Liver (tissue), 9 donors: ENCODE measurements around the gene RYR1. TPM values are rescaled to one million over a fixed set of nuclear protein-coding genes. Genes with fewer than 3 reads are reported as not detected.

ENCODE experiments used
- DNase-seq: peaks from one replicate; pipeline ENCODE4 v3.0.0-alpha.2; 2017; ENCODE audit warnings: low spot score
- H3K27ac ChIP-seq, 2 donors: one replicate each; pipeline ENCODE4 v1.7.0; 2013; ENCODE audit warnings: inconsistent platforms in 2 of 2, low read length in 2 of 2, control low read depth in 1 of 2, low read depth in 1 of 2, mild to moderate bottlenecking in 1 of 2
- H3K27me3 ChIP-seq, 4 donors: one replicate each; pipeline versions ENCODE4 v1.6.1 to v1.7.0; 2013; ENCODE audit warnings: low read length in 3 of 4, inconsistent platforms in 1 of 4, mild to moderate bottlenecking in 1 of 4, moderate library complexity in 1 of 4; ENCODE audit not compliant: control insufficient read depth in 4 of 4, insufficient read depth in 4 of 4
- H3K36me3 ChIP-seq, 4 donors: one replicate each; pipeline versions ENCODE4 v1.6.1 to v1.7.0; 2013; ENCODE audit warnings: low read length in 3 of 4, mild to moderate bottlenecking in 3 of 4, low read depth in 1 of 4, moderate library complexity in 1 of 4; ENCODE audit not compliant: control insufficient read depth in 4 of 4, insufficient read depth in 3 of 4
- H3K4me1 ChIP-seq, 4 donors: one replicate each; pipeline versions ENCODE4 v1.6.1 to v1.7.0; 2013; ENCODE audit warnings: low read length in 3 of 4, mild to moderate bottlenecking in 3 of 4, moderate library complexity in 1 of 4; ENCODE audit not compliant: control insufficient read depth in 4 of 4, insufficient read depth in 4 of 4
- H3K4me3 ChIP-seq, 3 donors: one replicate each; pipeline versions ENCODE4 v1.6.1 to v1.7.0; 2013; ENCODE audit warnings: low read length in 3 of 3, control low read depth in 1 of 3, low read depth in 1 of 3, mild to moderate bottlenecking in 1 of 3
- H3K9ac ChIP-seq, 2 donors: one replicate each; pipeline ENCODE4 v1.7.0; 2013; ENCODE audit warnings: low read length in 2 of 2, mild to moderate bottlenecking in 2 of 2, moderate library complexity in 2 of 2, control low read depth in 1 of 2, low read depth in 1 of 2
- H3K9me3 ChIP-seq, 4 donors: one replicate each; pipeline versions ENCODE4 v1.6.1 to v1.7.0; 2013; ENCODE audit warnings: low read length in 3 of 4; ENCODE audit not compliant: control insufficient read depth in 4 of 4
- CTCF ChIP-seq: fragments of 150-350 bp; IDR thresholded peaks from 2 replicates; pipeline ENCODE4 v1.5.1; 2017; ENCODE audit warnings: improper control_type of control experiment, low read depth, low read length; ENCODE audit not compliant: missing input control
- EGR1 ChIP-seq, 2 donors: IDR thresholded peaks; 2 replicates each; pipeline ENCODE4 v1.6.1; 2016 to 2018; ENCODE audit warnings: antibody characterized with exemption in 2 of 2, low read depth in 2 of 2
- FOXA1 ChIP-seq: IDR thresholded peaks from 2 replicates; pipeline ENCODE4 v1.6.1; 2016; ENCODE audit warnings: antibody characterized with exemption
- GABPA ChIP-seq, 2 donors: IDR thresholded peaks in 1 of 2; conservative IDR thresholded peaks in 1 of 2; 2 replicates each; pipeline ENCODE4 v1.6.1; 2016; ENCODE audit warnings: antibody characterized with exemption in 2 of 2, mild to moderate bottlenecking in 1 of 2, moderate library complexity in 1 of 2
- HNF4G ChIP-seq: IDR thresholded peaks from 2 replicates; pipeline ENCODE4 v1.6.1; 2016; ENCODE audit warnings: antibody characterized with exemption
- JUND ChIP-seq, 2 donors: IDR thresholded peaks; 2 replicates each; pipeline ENCODE4 v1.6.1; 2016; ENCODE audit warnings: antibody characterized with exemption in 2 of 2
- MAX ChIP-seq: IDR thresholded peaks from 2 replicates; pipeline ENCODE4 v1.6.1; 2016; ENCODE audit warnings: antibody characterized with exemption
- NR2F2 ChIP-seq: IDR thresholded peaks from 2 replicates; pipeline ENCODE4 v1.6.1; 2016; ENCODE audit warnings: antibody characterized with exemption
- RAD21 ChIP-seq, 2 donors: IDR thresholded peaks; 2 replicates each; pipeline ENCODE4 v1.6.1; 2016; ENCODE audit warnings: antibody characterized with exemption in 2 of 2, mild to moderate bottlenecking in 2 of 2
- RXRA ChIP-seq, 2 donors: IDR thresholded peaks; 2 replicates each; pipeline ENCODE4 v1.6.1; 2017 to 2018; ENCODE audit warnings: antibody characterized with exemption in 2 of 2, mild to moderate bottlenecking in 1 of 2
- SP1 ChIP-seq: IDR thresholded peaks from 2 replicates; pipeline ENCODE4 v1.6.1; 2018; ENCODE audit warnings: antibody characterized with exemption, mild to moderate bottlenecking
- TAF1 ChIP-seq: conservative IDR thresholded peaks from 2 replicates; pipeline ENCODE4 v1.6.1; 2016; ENCODE audit warnings: antibody characterized with exemption, mild to moderate bottlenecking
- YY1 ChIP-seq: IDR thresholded peaks from 2 replicates; pipeline ENCODE4 v1.6.1; 2016; ENCODE audit warnings: antibody characterized with exemption, mild to moderate bottlenecking
- ZBTB33 ChIP-seq: IDR thresholded peaks from 2 replicates; pipeline ENCODE4 v1.6.1; 2016; ENCODE audit warnings: antibody characterized with exemption
- WGBS: extraction: QIAGEN DNeasy Blood & Tissue Kit; methylation state at CpG from one replicate; pipeline ENCODE4 v1.1.7; 2013; 5-methylcytosine and 5-hydroxymethylcytosine counted together
- polyA plus RNA-seq, 2 donors: library from polyadenylated mRNA; stranded (reverse) in 1 of 2; unstranded in 1 of 2; fragments of 200-250 nt in 1 of 2; fragments of >200 nt in 1 of 2; fragmentation: Nextera tagmentation in 1 of 2; extraction: Ambion mirVana in 1 of 2; gene quantifications; one replicate each; pipeline versions ENCODE4 v1.2.1 to v1.2.3, GENCODE V29; 2013 to 2015
- total RNA-seq, 2 donors: library from RNA; depleted of rRNA; stranded (reverse); fragments of >200 nt; gene quantifications; one replicate each; pipeline ENCODE4 v1.2.3, GENCODE V29; 2014
- TF ChIP-seq, protein P1 (sequence below): IDR thresholded peaks from 2 replicates; pipeline ENCODE4 v1.6.1; 2016; ENCODE audit warnings: antibody characterized with exemption
- donor health status: healthy.
- donor health status: healthy.
- donor health status: healthy.
- donor health status: healthy.
- donor health status: healthy.

RYR1 gene
- total and polyA plus RNA-seq, 4 donors: 0.01 to 0.70 (median 0.29) TPM

DNA sequence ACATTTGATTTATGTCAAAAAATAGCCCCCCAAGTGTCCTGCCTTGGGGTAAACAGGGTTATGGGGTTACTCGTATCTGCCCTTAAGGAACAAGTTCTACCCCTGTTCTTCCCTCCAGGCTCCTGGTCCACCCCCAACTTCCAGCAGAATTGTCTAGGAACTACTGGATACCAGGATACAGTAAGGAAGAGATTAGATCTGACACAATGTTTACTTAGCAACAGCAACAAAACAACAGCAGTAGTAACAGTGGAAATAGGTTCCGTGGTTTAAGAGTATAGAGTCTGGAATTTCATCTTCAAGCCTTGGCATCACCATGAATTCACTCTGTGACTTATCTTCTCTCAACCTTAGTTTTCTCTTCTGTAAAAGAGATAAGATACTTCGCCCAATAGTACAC lies 32.3 kb upstream of the RYR1 start:
- H3K9ac ChIP-seq: no peak overlapping the region
- DNase-seq: no peak
- no peaks in the 10 kb centered on the region for H3K27me3 ChIP-seq
- peaks cover 0 to 7% (median 3%) of the 10 kb centered on the region in 4 donors for H3K4me1 ChIP-seq
- no peak overlapping the region for H3K4me3 ChIP-seq
- no peaks in the 10 kb centered on the region for H3K9me3 ChIP-seq
- no peak overlapping the region for H3K27ac ChIP-seq
- no peaks in the 10 kb centered on the region for H3K36me3 ChIP-seq
- no peak for TF ChIP-seq FOXA1
- TF ChIP-seq YY1: no peak
- no peak for TF ChIP-seq GABPA (IDR thresholded peaks at IDR 0.05 in 1 of 2, conservative IDR thresholded peaks at IDR 0.05 in 1 of 2)
- TF ChIP-seq HNF4G: no peak
- TF ChIP-seq ZBTB33: no peak
- TF ChIP-seq, protein P1, sequence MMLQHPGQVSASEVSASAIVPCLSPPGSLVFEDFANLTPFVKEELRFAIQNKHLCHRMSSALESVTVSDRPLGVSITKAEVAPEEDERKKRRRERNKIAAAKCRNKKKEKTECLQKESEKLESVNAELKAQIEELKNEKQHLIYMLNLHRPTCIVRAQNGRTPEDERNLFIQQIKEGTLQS: no peak
- TF ChIP-seq NR2F2: no peak
- WGBS: 77% methylated on average over 3 of the region's 3 CpGs

DNA sequence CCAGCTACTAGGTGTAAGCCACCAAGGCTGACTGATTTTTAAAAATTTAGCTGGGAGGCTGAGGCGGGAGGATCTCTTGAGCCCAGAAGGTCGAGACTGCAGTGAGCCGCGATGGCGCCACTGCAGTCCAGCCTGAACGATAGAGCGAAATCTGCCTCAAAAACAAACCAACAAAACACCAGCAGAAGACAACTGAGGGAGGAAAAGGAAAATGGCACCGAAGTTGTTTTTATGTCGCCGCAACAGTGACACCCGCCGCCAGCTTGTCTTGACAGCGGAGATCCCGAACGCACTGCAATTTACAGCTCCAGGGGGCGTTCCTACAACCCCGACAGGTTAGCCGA lies 30.9 kb upstream of the RYR1 start:
- Histone ChIP-seq H3K27ac (no peak overlapping the region), H3K9me3 (no peaks in the 10 kb centered on the region), H3K36me3 (peaks cover 0 to 6% (median 2%) of the 10 kb centered on the region in 4 donors), H3K27me3 (no peaks in the 10 kb centered on the region), H3K4me1 (peaks cover 0 to 7% (median 3%) of the 10 kb centered on the region in 4 donors), H3K9ac (peak overlapping the region in 1 of 2 donors; percentile 76), H3K4me3 (peak overlapping the region in 2 of 3 donors; percentile 54 to 95)
- no peak for DNase-seq
- TF ChIP-seq, protein P1: no peak
- no peak for TF ChIP-seq FOXA1
- TF ChIP-seq YY1: no peak
- TF ChIP-seq TAF1: no peak
- no peak for TF ChIP-seq CTCF
- TF ChIP-seq SP1: no peak
- no peak for TF ChIP-seq RXRA (IDR thresholded peaks at IDR 0.05)
- no peak for TF ChIP-seq NR2F2
- no peak for TF ChIP-seq HNF4G
- no peak for TF ChIP-seq RAD21 (IDR thresholded peaks at IDR 0.05)
- TF ChIP-seq JUND (IDR thresholded peaks at IDR 0.05): no peak
- TF ChIP-seq EGR1 (IDR thresholded peaks at IDR 0.05; ENCODE audit: low read depth in 2 of 2): no peak
- no peak for TF ChIP-seq MAX
- no peak for TF ChIP-seq GABPA (IDR thresholded peaks at IDR 0.05 in 1 of 2, conservative IDR thresholded peaks at IDR 0.05 in 1 of 2)
- 10% methylated on average over 18 of the region's 18 CpGs for WGBS
